Fibroblast of skin of right quadriceps (primary cell): ENCODE results near the gene GSTM2.

Experiments
- DNase-seq: peaks from one replicate; pipeline ENCODE4 v3.0.0-alpha.2; 2013

GSTM2 gene

DNA sequence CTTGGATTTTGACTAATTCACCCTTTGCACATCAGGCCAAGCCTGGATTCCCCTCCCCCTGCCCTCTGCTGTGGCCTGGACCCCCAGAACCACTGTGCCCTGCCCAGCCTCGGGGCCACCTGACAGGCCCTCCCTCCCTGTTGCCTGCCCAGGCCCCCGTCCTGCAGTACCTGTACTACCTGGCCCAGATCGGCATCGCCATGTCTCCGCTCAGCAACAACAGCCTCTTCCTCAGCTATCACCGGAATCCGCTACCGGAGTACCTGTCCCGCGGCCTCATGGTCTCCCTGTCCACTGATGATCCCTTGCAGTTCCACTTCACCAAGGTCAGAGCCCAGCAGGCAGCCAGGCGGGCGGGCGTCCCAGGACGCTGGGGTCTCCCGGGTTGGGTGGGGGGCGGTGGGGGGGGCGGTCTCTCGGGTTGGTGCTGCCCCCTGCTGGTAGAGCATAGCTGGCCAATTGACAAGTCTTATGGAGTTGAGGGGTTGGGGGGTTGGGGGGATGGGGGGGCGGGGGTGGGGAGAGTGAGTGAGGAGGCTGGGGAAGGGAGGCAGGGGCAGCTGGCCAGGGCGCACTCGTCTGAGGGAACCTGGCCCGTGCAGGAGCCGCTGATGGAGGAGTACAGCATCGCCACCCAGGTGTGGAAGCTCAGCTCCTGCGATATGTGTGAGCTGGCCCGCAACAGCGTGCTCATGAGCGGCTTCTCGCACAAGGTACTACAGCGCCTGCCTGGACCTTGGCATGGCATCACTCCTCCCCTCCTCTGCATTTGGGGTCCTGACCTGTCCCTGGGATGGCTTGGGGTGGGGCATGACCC, 37.6 kb upstream of the GSTM2 start:
- DNase-seq: no peak

DNA sequence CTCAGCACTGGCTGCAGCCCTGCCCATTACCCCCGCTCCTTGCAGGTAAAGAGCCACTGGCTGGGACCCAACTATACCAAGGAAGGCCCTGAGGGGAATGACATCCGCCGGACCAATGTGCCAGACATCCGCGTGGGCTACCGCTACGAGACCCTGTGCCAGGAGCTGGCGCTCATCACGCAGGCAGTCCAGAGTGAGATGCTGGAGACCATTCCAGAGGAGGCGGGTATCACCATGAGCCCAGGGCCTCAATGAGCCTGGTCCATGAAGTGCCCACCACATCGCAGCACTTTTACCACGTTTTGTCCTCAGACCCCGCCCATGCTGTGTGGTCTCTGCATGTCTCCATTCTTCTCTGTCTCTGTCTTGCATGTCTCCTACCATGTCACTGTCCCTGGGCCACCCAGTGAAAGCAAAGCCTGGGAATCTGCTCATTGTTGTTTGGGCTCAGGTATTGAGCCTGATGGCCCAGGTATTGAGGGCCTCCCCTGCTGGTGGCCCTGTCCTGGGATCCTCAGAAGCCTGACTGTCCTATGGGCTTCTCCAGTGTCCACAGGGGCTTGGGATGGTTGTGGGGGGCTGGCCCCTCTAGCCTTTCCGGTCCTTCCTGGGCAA, 36.9 kb upstream of the GSTM2 start:
- DNase-seq: no peak

DNA sequence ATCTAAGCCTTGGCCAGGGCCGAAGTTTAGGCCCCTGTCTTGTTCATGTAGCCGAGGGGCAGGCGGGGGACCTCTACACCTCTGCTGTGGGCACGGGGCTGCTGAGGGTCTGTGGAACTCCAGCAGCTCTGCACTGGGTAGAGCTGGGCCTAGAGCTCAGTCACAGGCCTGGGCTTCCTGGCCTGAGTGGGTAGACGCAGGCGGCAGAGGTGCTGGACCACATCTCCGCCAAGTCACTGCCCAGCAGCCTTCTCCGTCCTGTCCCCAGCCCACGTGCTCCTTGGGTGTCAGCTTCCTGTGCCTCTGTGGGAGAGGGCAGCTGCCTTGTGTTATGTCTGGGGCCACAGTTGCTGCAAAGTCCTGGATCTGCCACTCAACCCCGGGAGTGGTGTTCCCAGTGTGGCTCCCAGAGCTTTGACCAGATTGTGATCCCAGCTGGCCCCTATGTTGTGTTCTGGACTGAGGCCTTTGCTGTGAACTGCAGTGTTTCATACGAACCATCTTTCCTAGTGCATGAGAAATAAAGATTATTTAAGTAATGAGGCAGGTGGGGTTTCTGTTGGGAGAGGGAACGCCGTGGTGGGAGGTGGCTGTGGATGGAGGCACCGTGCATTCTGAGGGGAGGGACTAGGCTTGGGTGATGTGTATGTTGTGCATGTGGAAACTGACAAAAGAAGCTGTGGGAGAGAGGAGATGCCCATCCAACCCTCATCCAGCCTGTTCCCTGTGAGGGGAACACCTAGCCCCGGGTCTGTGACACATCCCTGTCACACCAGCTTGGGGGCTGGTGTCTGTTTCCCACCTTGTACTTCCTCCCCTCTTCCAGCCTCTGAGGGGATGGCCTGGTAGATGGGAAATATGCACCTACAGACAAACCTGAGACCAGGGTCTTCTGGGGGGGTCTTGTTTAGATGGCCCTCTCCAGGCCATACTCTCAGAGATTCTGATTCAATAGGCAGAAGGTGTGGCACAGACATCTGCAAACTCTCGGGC, 36.0 kb upstream of the GSTM2 start:
- no peak for DNase-seq

DNA sequence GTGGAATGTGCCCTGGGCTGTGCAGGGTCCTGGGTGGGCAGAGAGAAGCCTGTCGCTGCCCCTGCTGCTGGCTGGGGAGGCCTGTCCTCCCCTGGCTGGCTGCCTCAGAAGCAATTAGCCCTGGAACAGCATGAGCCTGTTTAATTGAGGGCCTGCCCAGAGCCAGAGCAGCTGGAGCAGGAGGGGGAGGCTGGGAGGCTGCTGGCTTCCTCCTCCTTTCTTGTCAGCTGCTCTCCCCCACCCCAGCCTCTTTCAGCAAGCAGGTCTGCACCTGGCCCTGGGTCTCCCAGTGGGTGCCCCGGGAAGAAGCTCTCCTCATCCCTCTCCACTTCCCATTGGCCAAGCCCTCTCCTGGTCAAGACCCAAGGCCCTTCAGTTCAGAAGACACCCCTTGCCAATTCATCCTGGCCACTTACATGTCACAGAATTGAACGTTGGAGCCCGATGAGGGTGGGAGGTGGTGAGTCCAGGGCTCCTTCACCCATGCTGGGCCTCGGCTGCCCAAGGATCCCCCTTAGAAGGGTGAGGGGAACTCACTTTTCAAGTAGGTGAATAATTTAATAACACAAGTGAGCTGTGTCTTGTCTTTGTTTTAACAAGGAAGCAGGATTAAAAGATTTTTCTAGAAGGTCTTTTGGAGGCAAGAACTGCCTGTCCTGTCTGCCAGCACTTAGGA, 35.0 kb upstream of the GSTM2 start:
- DNase-seq: no peak

DNA sequence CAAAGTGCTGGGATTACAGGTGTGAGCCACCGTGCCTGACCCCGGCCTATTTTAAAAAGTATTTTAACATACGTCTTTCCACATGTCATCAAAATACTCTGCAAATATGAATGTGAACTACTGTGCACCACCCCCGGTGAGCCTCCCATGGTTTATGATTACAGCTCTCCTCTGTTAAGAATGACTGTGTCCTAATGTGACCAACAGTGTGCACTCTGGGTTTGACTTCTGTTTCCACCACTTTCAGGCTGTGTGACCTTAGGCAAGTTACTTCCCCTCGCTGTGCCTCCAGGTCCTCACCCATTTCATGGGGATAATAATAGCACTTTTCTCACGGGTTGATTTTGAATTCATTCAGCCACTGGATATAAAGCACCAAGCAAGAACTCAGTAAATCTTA, 33.6 kb upstream of the GSTM2 start:
- DNase-seq: no peak

- DNase-seq: no peak
Measured at GRCh38 chr1:109634771-109635750, 32.8 kb upstream of the GSTM2 start.

DNA sequence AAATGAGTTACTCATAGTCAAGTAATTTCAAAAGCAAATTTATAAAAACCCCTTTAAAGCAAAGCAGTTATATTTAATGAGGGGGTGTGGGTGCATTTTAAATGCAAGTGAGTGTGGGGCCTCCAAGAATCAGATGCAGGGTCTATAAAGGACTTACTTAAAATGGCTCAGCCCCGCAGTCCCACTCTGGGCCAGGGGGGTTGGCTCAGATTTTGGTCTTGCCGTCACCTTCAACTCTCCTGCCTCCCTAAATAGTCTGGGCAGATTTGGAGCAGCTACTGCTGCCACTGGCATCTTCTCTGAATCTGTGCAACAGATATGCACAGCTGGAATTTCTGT, 32.0 kb upstream of the GSTM2 start:
- DNase-seq: no peak

- peak; percentile 68 for DNase-seq
Measured at GRCh38 chr1:109636201-109636952, 31.5 kb upstream of the GSTM2 start.

- no peak for DNase-seq
Measured at GRCh38 chr1:109637446-109637845, 30.4 kb upstream of the GSTM2 start.

GRCh38 chr1:109639063-109639840, 28.6 kb upstream of the GSTM2 start:
- no peak for DNase-seq

- DNase-seq: no peak
Measured at GRCh38 chr1:109639841-109640184, 28.0 kb upstream of the GSTM2 start.

DNA sequence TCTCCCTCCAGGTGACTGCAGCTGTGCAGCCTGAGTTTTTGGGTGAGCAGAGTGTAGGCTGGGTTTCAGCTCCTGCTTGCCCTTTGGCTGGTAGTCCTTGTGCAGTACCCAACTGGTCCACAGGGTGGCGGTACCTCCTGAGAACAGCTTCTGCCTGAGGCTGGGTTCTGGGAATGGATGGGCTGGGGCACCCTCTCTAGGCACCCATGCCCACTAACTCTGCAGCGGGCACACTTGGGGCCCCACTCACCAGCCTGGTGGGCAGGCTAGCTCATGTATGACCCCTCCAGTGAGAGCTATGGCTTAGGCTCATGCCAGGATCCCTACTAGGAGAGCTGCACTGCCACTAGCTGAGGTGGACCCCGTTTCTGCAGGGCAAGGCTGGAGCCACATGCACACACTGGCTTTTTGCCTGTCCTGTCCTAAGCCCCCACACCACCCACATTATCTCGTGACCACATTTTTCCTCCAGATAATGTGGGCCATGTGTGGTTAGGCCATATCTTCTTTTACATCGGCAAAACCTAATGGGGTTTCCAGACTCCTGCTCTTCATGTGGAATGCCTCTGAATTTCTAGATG, 27.5 kb upstream of the GSTM2 start:
- peak; percentile 52 for DNase-seq

DNA sequence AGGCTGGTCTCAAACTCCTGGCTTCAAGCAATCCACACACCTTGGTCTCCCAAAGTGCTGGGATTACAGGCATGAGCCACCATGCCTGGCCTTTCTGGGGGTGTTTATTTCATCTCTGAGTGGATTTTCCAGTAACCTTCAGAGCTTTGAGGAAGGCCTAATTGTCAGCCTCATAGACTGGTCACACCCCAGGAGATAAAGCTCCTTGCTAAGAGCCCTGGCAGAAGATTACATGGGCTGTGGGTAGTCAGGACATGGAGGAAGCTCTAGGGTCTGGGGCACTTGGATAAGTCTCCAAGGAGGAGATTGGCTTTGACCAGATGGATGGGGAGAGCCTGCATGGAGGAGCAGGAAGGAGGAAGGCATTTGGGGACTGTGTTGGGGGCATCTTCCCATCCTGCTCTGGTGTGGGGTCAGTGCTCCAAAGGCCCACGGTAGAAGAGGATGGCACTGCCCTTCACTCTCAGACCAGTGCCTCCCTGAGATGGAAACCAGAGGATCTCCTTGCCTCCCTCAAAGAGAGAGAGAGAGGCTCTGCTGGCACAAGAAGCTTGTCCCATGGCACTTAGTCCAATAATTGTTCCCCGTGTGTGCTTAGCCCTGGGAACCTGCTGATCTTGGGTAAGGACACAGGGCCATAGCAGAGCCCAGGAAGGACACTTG, 26.6 kb upstream of the GSTM2 start:
- no peak for DNase-seq

- no peak for DNase-seq
Measured at GRCh38 chr1:109641861-109642260, 26.0 kb upstream of the GSTM2 start.

GRCh38 chr1:109642626-109643025, 25.2 kb upstream of the GSTM2 start:
- no peak for DNase-seq

GRCh38 chr1:109643385-109644230, 24.2 kb upstream of the GSTM2 start:
- DNase-seq: peak; percentile 68

DNA sequence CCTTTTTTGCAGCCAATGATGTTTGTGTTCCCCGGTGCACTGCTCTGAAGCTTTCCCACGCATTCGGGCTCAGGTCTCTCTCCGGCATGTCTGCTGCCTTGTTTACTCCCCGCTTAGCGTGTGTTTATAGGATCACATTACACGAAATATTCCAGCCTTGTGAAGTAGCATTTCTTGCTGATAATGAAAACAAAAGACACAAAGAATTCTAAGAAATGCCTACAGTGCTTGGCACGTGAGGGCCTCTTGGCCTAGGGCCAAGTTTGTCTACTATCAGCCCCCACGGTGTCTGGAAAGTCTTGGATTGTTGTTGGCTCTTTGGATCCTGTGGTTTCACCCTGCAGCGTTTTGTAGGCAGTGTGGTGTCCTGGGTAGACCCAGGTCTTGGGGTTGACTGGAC, 23.2 kb upstream of the GSTM2 start:
- no peak for DNase-seq

DNA sequence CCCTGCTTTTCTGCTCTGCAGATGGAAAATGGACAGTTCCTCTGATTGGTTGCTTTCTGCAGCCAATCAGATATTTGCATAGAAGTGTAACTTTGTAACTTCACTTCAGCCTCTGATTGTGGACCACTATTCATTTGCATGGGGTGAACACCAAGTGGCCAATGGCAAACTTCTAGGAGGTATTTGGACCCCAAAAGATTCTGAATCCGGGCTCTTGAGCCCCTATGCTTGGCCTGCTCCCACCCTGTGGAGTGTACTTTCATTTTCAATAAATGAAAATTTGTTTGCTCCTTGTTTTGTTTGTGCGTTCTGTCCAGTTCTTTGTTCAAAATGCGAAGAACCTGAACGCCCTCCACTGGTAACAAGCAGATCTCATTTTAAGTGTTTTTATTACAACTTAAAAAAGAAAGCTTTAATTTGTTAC, 18.4 kb upstream of the GSTM2 start:
- DNase-seq: no peak
